Occipital lobe (tissue), 2 donors: ENCODE measurements around the gene RAB2B. TPM values are rescaled to one million over a fixed set of nuclear protein-coding genes. Genes with fewer than 3 reads are reported as not detected.

ENCODE experiments used
- DNase-seq: peaks from one replicate; lab custom pipeline; 2025; lab: John Stamatoyannopoulos, UW
- total RNA-seq: library from RNA; depleted of rRNA; stranded (reverse); fragments of >200 nt; gene quantifications from one replicate; pipeline ENCODE4 v1.2.3, GENCODE V29; 2014

RAB2B gene
- total RNA-seq: 48.0 TPM

DNA sequence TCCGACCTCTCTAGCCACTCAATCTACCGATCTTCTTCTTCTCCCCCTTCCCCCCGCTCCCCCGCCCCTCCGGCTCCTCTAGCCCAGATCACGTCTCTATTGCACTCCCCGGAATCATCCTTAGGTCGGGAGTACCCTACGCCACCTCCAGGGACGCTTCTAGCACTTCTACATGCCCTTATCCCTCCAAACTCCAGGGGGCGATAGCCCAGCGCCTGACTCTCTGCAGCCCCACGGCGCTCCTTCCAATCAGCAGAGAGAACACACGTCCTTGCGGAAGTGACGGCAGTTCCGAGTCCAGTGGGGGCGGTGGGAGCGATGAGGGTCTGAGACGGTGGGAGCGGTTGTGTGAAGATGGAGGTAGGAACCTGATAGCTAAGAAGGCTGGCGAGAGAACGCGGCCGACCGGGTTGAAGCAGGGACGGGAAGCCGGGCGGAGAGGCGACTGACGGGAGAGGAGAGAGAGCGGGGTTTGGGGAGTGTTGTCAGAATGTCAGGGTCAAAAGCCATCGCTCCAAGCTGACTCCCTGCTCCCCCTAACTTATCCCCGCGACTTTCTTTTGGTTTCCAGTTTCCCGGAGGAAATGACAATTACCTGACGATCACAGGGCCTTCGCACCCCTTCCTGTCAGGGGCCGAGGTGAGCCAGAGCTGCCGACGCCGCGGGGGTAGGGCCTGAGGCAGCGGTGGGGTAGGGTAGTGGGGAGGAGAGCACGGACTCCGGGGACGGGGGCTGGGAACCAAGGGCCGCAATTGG lies at the start of gene RAB2B, which contains the start of gene TOX4:
TSS of gene RAB2B (minus strand) at position 35 of the 757 bp plus-strand sequence. CDS start 87 bp downstream, outside the sequence.
TSS of gene TOX4 (plus strand) at position 271 of the 757 bp plus-strand sequence. CDS start at position 355, 84 bp downstream.
- DNase-seq: peak; percentile 98

DNA sequence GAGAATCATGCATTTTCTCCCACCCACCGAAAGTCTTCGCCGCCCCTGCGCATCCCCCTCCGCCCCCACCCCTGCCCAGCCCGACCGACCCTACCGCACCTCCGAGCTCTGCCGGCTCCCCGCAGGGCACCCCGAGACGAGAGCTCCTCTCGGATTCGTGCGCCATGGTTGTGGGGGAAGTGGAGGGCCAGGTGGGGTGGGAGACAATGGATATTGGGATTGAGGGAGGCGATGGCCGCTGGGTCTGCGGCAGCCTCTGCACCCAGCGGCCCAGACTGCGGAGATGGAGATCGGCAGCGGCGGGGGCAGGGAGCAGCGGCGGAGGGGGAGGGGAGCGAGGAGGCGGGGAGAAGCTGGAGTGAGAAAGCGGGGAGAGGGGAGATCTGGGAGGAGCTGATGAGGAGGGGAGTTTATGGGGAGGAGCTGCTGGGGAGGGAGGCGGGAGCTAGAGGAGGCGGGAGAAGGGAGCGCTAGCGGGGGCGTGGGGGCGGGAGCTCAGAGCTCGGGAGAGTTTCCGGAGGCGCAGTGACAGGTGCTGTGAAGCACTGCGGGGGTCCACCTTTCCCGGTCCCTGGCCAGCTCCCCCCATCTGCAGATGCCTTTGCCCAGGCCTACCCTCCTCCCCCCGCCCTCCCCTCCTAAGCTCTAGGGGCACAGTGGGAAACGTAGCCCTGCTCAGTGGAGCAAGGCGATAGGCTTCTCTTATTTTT lies 49.4 kb upstream of the RAB2B start, which contains the start of gene SALL2:
TSS of gene SALL2 (minus strand) at position 385 of the 710 bp plus-strand sequence. CDS start at position 166, 219 bp downstream.
- peak; percentile 74 for DNase-seq

DNA sequence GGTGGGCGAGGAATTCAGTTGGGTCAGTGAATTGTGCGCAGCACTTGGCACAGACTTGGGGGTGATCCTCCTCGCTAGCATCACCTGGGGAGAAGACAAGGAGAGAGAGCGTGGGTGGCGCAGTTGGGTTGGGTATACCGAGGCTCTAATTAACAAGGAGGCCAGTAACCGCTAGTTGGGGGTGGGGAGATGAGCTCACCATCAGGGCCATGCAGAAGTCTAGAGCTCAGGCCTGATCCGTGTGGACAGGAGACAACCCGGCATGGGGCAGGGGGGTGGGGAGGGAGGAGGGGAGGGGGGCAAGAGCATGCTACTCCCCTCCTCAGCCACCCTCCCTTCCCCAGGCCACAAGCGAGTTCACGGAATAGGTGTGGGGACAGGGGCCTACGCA lies 48.8 kb upstream of the RAB2B start:
- DNase-seq: no peak

DNA sequence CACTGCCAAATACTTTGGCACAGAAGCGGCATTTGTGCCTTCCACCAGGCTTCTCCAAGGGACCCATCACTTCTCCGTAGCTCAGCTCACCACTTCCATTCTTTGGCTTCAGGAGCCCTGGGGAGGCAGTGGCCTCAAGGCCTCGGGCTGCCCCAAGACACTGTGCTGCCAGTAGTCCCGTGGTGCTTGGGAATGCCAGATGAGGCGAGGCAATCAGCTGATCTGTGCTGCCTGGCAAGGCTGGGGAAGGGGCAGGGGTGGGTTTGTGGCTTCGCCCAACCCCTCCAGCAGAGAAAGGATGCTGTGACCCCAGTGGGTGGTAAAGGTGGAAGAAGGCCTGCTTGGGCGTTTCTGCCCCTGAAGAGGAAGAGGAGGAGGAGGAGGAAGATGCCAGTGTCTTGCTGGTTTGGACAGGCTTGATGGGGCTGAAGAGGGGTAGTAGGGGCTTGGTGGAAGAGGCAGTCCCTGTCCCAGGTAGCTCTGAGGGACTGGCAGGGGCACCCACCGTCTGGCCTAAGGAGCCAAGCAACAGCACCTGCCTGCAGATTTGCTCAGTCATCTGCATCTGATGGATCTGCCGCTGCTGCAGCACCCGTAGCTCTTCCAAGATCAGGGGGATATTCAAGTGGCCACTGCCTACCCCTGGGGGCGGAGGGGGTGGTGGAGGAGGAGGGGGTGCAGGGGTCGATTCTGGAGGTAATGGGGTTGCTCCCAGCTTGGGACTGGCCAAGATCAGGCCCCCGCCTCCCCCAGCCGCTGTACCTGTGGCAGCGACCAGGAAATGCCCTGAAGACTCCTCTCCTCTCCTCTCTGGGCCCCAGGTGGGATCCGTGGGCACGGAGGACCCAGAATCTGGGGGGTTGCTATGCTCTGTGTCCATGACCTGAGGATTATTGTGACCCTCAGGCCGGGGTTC lies 48.1 kb upstream of the RAB2B start:
- no peak for DNase-seq

DNA sequence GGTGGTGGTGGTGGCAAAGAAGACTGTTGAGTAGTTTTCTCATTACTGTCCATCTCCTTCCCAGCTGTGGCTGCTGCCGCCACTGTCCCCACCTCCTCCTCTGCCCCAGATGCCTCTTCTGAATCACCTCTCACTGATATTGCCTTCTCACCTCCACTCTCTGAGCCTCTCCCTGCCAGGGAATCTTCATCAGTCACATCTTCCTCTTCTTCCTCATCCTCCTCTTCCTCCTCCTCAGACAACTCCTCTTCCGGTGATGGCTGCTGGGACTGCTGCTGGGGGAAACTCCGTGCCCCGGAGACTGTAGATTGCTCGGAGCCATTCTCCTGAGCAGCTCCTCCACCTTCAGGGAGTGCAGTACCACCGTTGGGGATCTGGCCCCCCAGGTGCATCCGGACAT lies 46.4 kb upstream of the RAB2B start:
- no peak for DNase-seq

DNA sequence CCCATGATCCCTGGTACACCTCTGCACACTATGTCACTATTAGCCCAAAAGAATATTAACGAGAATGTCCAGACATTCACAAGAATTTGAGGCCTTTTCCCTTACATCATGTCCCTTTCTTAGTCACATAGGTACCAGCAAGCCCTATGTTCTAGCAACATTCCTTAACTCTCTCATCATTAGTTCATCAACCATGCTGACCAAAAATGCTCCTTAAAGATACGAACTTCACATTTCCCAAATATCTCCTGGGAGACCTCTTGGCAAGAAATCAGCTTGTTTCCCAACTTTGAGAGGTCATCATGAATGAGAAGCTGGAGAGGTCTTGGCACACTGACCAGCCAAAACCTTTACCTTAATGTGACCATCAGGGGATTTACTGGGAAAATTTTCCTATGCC lies 44.7 kb upstream of the RAB2B start:
- no peak for DNase-seq

DNA sequence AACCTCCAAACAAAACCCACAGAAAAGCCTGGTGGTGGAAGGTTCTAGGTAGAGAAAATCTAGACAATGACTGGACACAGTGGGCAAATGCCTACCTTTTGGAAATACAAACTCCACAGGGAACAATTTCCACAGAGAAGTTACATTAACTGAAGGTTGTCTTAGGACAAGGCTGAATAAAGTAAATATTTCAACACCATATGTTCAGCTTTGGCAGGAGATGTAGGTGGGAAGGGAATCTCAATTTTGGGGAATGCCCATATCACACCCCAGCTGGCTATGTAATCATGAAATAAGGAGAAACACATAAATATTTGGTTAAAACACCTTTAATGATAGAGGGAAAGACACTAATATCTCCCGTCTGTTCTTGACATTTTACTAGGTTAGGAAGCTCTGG lies 44.0 kb upstream of the RAB2B start:
- DNase-seq: no peak

DNA sequence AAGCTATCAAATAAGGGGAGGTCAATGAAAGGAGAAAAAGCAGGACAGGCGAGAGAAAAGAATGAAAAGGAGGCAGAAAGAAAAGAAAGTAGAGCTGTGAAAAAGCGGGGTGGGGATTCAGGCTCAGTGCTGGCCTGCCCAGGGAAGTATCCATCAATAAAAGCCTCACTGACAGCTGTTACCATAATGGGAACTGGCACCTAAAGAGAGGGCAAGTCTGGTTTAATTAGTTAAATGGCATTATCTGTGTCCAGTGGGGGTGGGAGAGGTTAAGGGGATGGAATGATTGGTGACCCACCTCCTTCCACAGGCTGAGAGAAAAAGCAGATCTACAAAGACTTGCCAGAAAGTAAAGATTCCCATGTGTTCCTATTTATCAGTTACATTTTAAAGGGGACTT lies 42.0 kb upstream of the RAB2B start:
- DNase-seq: no peak

DNA sequence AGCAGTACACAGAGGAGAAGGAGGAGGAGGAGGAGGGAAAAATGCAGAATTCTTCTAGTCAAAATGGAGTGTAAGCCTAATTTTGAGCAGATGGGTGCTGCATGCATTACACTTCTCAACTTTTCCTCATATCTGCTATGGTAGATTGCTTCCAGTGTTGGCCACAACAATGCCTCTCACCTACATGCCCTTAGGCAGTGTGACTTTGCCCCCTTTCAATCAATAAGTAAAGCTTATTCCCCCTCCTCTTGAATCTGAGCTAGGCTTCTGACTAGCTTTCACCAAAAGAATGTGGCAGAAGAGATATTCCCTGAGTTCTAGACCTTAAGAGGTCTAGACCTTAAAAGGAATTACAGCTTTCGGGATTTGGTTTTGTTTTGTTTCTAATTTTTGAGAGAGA lies 37.6 kb upstream of the RAB2B start:
- DNase-seq: no peak

DNA sequence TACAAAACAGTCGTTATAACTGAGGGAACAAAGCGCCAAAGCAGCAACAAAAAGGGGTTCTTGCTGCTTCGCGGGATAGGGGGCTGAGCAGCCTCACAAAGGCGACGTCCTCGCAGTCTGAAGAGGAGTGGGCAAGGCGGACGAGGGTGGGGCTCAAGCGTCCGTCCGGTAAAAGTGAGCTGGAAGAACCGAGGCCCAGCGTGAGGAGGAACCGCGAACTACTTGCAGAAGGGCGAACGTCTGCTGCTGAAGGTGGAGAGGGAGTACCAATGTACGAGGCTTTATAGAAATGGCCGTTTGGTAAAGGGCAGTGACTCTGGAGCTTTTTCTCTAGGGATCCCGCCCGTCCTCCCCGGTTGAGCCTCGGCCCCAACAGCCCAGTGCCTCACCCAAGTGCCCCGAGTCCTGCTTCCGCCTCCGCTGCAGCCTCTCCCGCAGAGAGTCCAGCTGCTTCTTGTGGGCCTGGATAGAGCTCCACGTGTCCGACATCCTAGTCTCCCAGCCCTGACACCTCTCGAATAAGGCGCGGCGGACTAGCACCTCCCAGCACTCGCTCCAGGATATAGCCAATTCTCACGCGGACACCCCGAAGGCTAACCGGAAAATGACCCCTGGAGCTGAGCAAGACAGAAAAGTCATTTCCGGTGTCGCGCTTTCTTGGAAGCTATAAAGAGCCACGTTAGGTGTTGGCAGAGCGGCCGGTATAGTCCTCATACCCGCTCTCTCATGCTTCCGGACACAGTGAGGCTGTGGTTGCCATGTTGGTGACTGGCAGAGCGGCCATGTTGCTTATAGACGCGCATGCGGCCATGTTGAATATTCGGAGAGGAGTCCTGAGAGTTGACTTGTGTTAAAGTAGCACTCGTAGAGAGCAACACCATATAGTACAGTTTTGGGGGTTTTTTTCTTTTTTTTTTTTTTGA lies 34.2 kb upstream of the RAB2B start, which contains the start of gene METTL3:
TSS of gene METTL3 (minus strand) at position 606 of the 923 bp plus-strand sequence. CDS start at position 489, 117 bp downstream.
- peak; percentile 98 for DNase-seq

DNA sequence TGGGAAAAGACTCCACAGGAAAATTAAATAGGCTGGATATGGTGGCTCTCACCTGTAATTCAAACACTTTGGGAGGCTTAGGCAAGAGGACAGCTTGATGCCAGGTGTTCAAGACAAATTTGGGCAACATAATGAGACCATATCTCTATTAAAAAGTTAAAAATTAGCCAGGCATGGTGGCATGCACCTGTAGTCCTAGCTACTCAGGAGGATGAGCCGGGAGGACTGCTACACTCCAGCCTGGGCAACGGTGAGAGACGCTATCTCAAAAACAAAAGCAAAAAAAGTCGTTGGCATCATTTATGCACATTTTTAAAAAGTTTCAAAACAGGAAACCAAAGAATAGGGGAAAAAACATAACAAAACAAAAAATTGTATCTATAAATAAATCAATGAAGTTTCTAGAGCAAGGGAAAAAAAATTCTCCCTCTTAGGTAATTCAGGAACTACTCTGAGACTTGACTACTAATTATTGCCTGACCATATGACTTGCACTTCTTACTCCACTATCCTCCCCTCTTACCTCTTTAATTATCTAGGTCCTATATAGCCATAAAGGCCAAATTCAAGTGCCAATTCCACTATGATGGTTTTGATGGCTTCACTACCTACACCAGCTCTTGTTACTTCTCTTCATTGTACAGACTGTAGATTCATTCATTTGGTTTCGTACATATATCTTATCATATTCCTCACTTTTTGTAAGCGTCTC lies 32.8 kb upstream of the RAB2B start:
- no peak for DNase-seq

DNA sequence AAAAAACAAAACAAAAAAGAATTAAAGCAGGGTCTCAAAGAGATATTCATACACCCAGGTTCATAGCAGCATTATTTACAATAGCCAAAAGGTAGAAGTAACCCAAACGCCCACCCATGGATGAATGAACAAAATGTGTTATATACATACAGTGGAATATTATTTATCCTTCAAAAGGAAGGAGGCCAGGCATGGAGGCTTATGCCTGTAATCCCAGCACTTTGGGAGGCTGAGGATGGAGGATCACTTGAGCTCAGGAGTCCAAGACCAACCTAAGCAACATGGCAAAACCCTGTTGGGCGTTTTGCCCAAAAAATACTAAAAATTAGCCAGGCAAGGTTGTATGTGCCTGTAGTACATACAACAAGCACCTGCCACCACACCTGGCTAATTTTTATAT lies 29.8 kb upstream of the RAB2B start:
- DNase-seq: no peak

DNA sequence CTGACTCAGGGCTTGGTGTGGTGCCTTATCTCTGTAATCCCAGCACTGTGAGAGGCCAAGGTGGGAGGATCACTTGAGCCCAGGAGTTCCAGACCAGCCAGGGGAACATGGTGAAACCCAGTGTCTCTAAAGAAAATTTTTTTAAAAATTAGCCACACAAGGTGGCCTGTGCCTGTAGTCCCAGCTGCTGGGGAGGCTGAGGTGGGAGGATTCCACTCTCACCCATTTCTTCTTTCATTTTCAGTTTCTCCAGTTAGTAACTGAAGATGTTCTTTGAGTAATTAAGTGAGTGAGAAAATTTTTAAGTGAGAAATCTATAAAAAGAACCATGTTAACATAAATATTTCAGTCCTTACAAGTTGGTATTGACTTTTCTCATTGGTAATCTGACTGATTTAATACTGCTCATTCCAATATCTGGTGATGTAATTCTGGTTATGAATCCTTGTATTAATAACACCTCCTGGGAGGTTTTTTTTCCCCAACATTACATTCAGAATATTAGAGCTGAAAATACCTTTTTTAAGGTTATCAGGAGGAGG lies 28.3 kb upstream of the RAB2B start:
- DNase-seq: no peak

DNA sequence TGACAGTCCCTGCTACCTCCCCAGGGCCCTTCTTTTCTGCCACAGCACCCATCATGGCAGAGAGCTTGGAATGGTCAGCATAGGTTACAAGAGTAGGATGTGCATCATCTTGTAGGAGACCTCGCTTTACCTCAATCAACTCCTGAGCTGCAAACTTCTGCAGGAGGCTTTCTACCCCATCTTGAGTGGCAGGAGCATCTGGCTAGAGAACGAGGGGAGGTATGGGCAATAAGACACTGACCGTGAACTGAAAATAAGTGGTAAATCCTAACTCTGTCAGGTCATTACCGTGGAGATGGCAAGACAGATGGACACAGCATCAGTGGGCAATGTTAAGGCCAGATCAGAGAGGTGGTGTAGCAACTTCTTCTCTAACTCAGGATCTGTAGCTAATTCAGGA lies 26.6 kb upstream of the RAB2B start:
- DNase-seq: no peak

DNA sequence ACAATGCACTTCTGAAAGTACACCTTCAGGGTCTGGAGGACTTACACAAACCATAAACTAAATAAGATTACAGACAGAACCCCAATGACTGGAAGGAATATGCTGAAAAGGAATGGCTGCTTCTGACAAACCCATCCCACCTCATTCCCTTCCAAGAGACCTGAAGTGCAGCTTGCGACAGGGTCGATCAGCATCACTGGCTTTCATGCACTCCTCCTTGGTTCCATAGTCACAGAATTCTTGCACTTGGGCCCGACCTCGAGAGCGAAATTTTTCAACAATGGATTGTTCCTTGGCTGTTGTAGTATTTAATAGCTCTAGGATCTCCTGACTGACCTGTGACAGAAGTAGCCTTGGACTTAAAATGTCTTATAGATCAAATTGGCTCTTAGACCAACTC lies 24.8 kb upstream of the RAB2B start:
- no peak for DNase-seq

DNA sequence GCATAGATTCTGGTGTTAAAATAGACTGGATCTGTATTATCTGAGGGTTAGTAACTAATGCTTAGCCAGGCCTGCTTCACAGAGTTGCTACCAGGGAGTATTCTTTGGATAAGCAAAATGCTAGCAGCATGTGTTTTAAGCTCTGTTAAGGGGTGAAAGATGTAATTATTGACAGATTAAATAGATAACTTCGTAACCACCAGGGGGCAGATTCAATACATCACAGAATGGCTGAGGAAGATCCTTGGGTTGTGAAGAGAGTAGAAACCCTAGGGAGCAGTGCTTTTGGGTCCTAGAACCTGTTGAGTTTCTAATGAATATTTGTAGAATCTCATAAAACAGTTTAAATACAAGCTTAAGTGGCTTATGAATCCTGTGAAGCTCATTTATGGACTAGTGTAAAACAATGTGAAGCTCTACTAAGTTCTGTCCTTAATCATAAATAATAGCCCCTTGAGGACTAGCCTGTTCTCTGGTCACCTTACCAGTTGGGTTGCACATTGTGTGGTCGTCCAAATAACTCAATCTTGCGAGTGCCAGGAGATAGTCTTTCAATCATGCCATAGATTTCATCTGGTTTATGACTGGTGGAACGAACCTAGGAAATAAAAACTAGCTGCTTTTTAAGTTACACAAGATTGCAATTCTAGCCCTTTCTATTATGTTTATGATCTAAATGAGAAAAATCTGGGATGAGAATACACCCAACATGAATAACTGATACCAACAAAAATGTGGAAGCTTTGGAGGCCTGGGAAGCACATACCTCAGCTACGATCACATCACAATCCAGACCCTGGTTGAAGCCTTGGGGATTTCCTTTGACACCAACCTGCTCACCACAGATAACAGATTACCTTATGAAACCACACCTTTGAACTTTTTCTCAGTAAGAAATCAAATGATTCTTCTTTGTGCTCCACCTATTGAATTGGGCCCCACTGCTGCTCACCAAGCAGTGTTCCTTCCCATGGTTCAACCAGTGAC lies 22.1 kb upstream of the RAB2B start:
- DNase-seq: no peak

DNA sequence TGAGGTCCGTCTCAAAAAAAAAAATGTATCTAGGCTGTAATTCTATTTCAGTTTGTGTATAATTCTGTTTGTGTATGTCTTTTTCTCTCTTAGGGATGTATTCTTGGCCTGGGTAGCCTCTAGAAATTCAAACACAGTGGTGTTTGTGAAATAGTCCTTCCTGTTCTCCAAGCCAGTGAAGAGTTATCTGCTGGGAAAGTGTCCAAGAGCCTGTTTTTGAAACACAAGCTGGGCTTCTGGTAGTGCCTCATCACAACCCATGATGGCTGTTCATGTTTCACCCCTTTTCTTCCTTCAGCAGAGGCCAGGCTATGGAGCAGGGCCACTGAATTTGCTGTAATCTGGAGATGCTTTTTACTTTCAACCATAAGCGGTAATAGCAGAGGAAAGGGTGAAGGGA lies 19.7 kb upstream of the RAB2B start:
- DNase-seq: no peak
